Tongue (tissue), 2 donors: ENCODE results near the gene CD27. TPM values are rescaled to one million over a fixed set of nuclear protein-coding genes. Genes with fewer than 3 reads are reported as not detected.

Experiments
- DNase-seq: peaks from one replicate; pipeline ENCODE4 v3.0.0-alpha.2; 2015
- total RNA-seq: library from RNA; depleted of rRNA; stranded (reverse); fragments of >200 nt; gene quantifications from one replicate; pipeline ENCODE4 v1.2.3, GENCODE V29; 2014

The CD27 gene
- total RNA-seq, 1 donor from 2014 or later, result 0.31 TPM

DNA sequence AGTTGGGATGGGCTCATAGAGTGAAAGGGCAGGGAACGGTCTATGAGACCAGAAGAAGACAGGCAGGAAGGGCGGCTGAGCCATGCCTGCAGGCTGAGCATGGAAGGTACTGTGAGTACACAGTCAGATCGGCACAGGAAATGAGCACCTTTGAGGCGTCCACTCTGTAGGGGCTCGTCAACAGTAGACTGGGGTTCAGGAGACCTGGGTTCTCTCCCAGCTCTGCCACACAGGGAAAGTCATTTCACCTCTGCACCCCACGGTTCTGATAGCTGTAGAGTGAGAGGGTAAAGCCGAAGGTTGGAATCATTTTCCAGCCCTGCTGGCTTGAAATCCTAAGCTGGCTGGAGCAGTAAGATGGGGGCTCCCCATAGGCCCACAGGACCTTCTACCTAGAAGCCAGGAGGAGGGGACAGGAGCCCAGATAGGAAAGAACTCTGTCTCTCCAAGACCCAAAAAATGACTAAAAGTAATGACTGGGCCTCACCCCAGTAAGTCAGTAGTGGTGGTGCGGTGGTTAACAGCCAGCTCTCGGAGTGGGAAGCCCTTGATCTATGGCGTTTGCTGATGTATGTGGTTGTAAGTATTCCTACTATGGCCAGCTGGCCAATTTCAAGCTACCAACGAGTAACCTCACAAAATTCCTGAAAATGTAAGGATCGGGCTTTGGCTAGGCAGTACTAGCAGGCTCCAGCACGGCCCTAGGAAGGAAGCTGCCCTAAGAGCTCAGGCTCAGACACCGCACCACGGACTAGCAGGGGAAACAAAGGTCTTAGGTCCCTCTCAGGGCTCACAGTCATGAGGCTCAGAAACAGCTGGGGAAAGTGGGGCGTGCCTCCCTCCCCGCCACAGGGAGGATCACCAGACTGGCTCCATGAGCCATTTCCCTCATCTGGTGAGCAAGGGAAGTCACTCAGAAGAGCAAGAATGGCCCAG lies 10.3 kb upstream of the CD27 start:
- DNase-seq, result no peak

DNA sequence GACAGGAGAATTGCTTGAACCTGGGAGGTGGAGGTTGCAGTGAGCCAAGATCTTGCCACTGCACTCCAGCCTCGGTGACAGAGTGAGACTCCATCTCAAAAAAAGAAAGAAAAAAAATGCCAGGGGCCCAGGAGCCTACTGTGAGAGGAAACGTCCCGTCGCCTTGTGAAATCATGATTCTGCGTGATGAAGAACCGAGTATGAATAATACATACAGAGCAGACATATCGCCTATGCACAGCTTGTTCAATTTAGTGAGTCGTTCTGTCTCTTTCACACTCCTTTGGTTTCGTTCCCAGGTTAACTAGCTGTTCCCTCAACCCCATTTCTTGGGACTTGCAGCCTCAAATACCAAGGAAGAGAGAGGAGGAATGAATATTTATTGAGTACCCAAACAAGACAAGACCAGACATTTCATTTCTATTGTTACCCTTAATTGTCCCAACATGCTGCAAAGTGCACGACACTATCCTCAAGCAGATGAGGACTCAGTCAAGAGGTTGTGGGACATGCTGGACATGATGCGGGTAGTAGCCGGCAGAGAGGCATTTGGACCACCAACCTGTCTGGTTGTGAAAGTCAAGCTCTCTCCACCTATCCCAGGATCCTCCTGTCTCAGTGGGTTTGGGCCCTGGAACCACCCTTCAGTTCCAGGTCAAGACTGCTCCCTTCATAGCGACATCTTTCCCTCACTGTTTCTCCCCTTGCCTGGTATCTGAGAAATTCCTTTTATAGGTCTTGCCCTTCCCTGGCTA lies 8.6 kb upstream of the CD27 start:
- DNase-seq, result no peak

DNA sequence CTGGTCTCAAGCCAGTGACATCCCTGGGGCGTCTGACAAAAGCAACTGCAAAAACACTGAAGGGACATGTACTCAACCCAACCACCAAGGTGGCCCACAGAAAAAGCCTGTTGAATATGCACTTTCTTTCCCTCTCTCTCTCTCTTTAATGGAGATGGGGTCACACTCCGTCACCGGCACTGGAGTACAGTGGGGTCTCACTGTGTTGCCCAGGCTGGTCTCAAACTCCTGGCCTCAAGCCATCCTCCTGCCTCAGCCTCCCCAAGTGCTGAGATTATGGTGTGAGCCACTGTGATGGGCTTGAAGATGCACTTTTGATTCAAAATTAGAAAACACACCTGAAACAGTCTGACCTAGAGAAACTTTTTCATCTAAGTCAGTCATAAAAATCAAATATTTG lies 7.2 kb upstream of the CD27 start:
- no peak for DNase-seq

DNA sequence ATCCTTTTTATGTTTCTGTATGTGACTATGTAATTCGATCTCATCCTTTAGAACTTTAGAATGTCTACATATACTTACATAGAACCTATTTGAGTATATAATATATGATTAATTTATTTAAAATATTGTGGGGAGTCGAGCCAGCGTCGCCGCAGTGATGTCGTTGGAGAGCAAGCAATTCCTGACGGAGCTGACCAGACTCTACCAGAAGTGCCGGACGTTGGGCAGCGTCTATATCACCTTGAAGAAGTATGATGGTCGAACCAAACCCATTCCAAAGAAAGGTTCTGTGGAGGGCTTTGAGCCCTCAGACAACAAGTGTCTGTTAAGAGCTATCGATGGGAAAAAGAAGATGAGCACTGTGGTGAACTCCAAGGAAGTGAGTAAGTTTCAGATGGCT lies 6.4 kb upstream of the CD27 start:
- DNase-seq, result no peak

DNA sequence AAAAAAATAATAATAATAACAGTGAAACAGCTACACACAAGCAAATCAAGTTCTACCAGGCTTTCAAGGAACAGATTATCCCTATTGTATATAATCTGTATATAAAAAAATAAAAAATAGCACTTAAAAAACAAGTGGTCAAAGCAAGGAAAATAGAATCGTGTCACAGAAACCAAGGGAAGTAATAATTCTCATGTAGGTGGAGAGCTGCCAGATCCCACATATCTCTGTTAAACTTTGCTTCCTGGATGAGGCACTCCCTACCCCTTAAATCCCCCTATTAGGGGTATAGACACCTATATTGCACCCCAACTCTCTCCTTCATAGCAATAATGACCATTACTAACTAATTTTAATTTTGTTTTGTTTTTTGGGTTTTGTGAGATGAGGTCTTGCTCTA lies 4.4 kb upstream of the CD27 start:
- no peak for DNase-seq

DNA sequence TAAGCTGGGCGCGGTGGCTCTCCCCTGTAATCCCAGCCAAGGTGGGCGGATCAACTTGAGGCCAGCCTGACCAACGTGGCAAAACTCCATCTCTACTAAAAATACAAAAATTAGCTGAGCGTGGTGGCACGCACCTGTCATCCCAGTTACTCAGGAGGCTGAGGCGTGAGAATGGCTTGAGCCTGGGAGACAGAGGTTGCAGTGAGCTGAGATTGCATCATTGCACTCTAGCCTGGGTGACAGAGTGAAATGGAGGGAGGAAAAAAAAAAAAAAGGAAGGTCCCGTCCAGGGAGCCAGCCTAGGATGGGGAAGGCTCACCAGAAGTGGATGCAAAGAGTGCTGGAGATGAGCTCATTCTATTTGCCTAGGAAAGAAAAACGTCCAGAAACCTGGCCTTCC lies 1.9 kb upstream of the CD27 start:
- no peak for DNase-seq

DNA sequence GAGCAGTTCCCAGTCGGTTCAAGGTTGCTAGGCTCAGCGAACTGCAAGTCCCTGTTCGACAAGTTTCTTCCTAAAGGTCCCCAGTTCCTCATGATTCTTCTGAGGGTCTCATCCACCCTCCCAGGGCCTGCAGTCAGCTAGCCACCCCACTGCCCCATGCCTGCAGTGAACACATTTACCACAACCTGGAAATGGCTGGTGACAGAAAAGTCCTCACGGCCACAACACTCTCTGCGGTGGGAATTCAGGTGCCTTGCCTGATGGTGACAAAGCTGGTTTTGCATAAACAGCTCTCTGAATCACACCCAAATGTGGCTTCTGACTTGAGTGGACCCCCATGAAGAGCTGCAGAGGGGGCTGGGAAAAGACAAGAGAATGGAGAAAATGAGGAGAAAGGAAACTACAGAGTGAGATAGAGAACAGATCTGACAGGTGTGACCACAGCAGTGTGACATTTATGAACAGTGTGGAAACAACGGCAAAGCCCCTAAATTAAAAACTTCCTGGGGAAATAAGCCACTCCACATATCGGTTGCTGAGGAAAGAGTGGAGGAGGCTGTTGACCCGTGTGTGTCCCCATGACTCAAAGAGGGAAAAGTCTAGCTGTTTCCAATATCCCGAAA lies 1.3 kb upstream of the CD27 start:
- DNase-seq, result no peak

DNA sequence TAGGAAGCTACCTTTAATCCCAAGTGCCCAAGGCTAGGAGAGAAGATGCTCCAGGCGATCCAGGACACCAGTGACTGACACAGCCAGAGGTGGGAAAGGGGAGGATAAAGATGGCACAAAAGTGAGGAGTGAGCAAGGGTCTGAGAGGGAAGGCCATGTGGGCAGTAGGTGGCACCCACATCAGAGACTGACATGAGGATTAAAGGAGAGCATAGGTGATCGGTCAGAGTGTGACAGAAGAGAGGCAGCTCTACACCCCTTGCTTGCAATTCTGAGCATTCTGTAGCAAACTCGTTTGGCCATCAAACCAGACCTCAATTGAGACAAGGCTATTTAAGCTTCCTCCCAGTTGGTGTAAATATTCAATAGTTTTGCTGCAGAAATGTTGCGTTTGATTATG lies 724 bp upstream of the CD27 start:
- no peak for DNase-seq

DNA sequence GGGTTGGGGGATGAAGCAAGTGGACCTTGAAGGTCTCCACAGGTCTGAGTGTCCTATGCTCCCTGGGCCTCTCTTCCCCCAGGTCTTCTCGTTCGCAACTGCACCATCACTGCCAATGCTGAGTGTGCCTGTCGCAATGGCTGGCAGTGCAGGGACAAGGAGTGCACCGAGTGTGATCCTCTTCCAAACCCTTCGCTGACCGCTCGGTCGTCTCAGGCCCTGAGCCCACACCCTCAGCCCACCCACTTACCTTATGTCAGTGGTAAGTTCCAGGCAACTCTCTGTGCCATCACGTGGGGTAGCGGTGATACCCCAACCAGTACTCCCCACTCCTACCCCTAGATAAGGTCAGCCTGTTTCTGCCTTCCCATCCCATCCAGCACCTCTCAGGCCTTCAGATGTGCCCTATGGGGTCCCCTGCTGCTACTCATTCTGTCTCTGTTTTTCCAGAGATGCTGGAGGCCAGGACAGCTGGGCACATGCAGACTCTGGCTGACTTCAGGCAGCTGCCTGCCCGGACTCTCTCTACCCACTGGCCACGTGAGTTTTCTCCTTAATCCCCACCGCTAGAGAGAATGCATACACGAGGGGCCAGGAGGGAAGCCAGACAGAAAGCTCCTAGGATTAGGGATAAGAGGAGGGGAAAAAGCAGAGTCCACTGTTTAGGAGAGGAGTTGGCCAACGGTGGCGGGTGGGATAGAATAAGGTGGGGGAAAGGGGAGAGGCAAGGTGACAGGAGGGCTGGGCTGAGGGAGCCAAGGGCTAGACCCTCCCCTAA lies 5.5 kb downstream of the CD27 start:
- peak; percentile 70 for DNase-seq

DNA sequence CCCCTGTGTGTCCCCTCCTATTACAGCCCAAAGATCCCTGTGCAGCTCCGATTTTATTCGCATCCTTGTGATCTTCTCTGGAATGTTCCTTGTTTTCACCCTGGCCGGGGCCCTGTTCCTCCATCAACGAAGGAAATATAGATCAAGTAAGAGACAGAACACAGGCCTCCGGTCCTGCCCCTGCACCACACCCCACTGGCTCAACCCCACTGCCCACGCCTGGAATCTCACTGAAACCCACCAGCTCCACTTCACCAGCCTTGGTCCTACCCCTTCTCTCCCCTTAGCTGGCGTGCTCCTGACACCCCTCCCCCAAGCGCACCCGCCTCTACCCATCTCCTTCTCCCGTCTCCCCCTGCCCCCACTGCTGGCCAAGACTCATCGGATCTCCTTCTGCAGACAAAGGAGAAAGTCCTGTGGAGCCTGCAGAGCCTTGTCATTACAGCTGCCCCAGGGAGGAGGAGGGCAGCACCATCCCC lies 6.2 kb downstream of the CD27 start:
- no peak for DNase-seq

DNA sequence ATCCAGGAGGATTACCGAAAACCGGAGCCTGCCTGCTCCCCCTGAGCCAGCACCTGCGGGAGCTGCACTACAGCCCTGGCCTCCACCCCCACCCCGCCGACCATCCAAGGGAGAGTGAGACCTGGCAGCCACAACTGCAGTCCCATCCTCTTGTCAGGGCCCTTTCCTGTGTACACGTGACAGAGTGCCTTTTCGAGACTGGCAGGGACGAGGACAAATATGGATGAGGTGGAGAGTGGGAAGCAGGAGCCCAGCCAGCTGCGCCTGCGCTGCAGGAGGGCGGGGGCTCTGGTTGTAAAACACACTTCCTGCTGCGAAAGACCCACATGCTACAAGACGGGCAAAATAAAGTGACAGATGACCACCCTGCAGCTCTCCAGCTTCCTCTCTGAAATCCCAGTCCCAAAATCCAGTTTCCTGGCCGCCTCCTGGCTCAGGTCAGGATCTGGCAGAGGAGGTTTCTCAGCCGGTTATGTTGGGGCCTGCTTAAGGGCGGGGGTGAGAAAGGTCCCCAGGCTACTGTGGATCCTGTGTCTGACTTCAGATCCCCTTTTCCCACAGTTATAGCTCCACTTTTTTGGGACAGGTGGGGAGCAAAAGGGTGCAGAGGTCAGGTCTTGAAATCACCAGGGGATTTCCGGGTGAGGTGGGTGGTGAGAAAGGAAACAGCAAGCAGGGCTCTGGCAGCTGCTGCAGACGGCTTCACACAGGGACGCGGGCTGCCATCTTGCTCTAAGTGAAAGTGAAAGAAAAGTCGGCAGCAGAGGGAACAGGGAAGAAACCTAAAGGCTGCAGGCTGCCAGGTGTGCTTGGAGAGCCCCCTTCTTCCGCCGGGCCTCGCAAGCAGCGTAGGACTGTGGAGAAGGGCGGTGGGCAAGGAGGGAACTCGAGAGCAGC lies 6.8 kb downstream of the CD27 start, which contains the start of gene TAPBPL:
Gene TAPBPL, plus strand, starts transcription at position 695 of the 897 bp plus-strand sequence. CDS start 207 bp downstream, outside the sequence.
- peak; percentile 96 for DNase-seq

DNA sequence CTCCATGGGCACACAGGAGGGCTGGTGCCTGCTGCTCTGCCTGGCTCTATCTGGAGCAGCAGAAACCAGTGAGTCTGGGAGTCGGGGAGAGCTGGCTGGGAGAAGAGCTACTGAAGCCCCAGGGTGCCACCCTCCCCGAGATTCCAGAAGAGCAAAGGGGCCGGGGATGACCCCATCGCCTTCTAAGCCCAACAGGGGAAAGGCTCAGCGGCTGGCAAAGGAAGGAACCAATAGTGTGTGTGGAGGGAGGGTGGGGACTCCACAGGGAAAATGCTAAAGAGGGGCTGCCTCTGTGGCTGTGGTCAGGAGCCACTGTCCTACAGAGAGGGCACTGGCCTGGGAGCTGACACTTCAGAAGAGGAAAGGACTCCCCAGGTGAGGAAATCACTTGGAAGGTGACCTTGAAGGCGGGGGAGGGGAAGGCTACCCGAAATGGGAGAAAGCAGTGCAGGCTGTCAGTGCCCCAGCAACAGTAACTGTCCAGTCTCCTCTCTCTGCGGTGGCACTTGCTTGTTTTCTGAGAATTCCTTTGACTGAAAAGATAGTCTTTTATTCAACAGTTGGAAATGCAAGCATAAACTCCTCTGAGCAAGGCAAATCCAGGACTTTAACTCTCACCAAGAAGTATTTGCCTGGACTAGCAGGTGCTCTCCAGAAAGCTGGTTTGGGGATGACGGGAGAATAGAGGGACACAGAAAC lies 7.6 kb downstream of the CD27 start:
- DNase-seq, result no peak

DNA sequence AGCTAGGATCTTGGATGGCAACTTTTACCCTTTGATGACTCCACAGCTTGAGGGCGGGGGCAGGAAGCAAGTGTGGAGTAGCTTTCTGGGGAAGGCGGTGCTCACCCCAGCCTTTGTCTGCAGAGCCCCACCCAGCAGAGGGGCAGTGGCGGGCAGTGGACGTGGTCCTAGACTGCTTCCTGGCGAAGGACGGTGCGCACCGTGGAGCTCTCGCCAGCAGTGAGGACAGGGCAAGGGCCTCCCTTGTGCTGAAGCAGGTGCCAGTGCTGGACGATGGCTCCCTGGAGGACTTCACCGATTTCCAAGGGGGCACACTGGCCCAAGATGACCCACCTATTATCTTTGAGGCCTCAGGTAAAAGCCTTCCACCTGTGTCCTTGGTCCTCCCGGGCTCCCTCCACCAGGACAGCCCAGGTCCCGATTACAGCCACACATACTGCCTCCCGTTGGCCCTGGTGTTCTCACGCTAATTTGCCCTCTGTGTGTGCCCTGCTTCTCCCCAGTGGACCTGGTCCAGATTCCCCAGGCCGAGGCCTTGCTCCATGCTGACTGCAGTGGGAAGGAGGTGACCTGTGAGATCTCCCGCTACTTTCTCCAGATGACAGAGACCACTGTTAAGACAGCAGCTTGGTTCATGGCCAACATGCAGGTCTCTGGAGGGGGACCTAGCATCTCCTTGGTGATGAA lies 8.3 kb downstream of the CD27 start:
- DNase-seq, result no peak

DNA sequence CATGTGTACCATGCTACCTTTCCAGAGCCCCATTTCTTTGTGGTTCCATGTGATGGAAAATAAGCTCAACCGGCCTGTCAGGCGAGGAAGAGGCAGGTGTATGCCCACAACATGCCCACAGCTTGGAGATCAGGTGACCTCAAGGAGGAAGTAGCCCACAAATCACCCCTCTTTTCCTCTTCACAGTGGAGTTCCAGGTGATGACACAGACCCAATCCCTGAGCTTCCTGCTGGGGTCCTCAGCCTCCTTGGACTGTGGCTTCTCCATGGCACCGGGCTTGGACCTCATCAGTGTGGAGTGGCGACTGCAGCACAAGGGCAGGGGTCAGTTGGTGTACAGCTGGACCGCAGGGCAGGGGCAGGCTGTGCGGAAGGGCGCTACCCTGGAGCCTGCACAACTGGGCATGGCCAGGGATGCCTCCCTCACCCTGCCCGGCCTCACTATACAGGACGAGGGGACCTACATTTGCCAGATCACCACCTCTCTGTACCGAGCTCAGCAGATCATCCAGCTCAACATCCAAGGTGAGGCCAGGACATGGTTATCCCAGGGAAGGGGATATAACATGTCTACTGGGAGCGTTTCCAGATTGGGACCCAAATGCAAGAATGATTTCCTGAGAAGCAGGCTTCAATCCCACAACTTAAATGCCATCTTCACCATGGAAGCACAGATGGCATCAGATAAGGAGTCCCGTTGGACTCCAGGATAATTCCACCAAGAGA lies 12.6 kb downstream of the CD27 start:
- no peak for DNase-seq

DNA sequence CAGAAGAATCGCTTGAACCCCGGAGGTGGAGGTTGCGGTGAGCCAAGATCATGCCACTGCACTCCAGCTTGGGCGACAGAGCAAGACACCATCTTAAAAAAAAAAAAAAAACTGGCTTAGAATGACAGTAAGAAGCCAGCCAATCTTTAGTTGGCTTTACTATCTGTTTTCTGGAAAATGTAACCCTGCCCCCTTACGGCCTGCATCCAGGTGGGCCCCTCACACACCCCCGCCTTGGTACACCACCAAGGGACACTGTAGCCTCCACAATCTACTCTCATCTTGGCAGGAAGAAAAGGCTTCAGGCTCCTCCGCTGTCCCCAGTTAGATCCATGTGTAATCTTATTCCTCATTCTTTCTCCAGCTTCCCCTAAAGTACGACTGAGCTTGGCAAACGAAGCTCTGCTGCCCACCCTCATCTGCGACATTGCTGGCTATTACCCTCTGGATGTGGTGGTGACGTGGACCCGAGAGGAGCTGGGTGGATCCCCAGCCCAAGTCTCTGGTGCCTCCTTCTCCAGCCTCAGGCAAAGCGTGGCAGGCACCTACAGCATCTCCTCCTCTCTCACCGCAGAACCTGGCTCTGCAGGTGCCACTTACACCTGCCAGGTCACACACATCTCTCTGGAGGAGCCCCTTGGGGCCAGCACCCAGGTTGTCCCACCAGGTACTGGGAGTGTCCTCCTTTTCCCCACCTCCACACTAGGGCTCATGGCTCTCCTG lies 13.7 kb downstream of the CD27 start:
- no peak for DNase-seq

DNA sequence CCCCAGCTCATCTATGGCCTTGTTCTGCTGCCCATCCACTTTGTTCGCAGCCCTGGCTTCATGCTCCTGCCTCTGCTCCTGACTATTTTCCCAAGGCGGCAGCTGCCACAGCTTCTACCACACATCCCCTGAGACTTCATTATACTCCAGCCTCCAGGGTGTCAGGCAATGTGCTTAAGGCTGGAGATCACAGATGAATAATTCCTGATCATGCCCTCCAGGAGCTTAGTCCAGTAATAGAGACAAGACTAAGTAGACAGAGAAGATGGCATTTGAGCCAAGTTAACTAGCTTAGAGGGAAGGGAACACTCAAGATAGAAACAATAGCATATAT lies 14.2 kb downstream of the CD27 start:
- no peak for DNase-seq

DNA sequence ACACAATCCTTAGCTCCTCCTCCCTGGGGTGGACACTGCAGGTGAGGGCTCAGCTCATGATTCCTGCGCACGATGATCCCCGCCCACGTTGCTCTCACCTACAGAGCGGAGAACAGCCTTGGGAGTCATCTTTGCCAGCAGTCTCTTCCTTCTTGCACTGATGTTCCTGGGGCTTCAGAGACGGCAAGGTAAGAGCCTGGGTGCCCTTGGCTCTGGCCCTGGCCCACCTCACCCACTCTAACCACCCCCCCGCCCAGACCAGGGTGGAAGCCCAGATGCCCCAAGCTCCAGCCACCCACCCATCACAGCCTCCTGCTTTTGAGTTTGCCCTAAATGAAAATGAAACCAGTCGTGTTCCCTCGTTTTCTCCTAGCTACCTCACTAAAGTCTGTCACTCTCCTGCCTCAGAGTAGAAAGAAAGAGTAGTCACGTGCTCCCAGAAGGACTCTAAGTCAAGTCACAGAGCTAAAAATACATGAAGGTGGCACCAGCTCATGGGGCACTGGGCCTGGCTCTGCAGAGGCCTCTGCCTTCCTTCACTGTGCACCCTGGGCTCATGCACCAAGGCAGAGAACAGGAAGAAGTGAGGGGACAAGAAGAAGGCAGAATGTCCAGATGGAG lies 16.1 kb downstream of the CD27 start:
- no peak for DNase-seq
